NOMO-1 treated with DMSO at 0.1 percent for 48 hours (cell line): ENCODE measurements around the gene TRIM9.

Source experiments
- DNase-seq: peaks from one replicate; lab custom pipeline; 2025; ENCODE audit not compliant: unreplicated experiment; lab: John Stamatoyannopoulos, UW

TRIM9 gene

GRCh38 chr14:50937800-50938199 lies 157.1 kb downstream of the TRIM9 start:
- no peak for DNase-seq

- peak; percentile 81 for DNase-seq
These were observed 157.6 kb downstream of the TRIM9 start for GRCh38 chr14:50937325-50937724.

GRCh38 chr14:50936882-50937281 lies 158.0 kb downstream of the TRIM9 start:
- no peak for DNase-seq

- no peak for DNase-seq
These were observed 158.9 kb downstream of the TRIM9 start for GRCh38 chr14:50936016-50936340.

- DNase-seq, result no peak
These were observed 159.5 kb downstream of the TRIM9 start for GRCh38 chr14:50935126-50936015.

GRCh38 chr14:50932592-50933495 lies 162.1 kb downstream of the TRIM9 start:
- DNase-seq, result peak; percentile 0

- DNase-seq, result no peak
These were observed 162.7 kb downstream of the TRIM9 start for GRCh38 chr14:50932156-50932555.

GRCh38 chr14:50931559-50931958 lies 163.3 kb downstream of the TRIM9 start:
- DNase-seq, result no peak

- DNase-seq, result no peak
These were observed 165.4 kb downstream of the TRIM9 start for GRCh38 chr14:50929506-50929905.

- peak; percentile 92 for DNase-seq
These were observed 166.8 kb downstream of the TRIM9 start for GRCh38 chr14:50928002-50928635.

GRCh38 chr14:50926851-50927386 lies 168.0 kb downstream of the TRIM9 start:
- DNase-seq, result peak; percentile 85
